HL-60 (cell line): Measurements from ENCODE around the gene AASDHPPT.

Experiments
- CTCF ChIP-seq: IDR thresholded peaks from one replicate; pipeline ENCODE4 v1.5.1; 2011; ENCODE audit warnings: low read length, control low read depth, inconsistent platforms; ENCODE audit not compliant: insufficient read depth
- GABPA ChIP-seq: IDR thresholded peaks from 2 replicates; pipeline ENCODE4 v1.6.1; 2012; ENCODE audit warnings: low read depth
- POLR2AphosphoS5 ChIP-seq: IDR thresholded peaks from 2 replicates; pipeline ENCODE4 v1.6.1; 2012; ENCODE audit warnings: low read depth
- SPI1 ChIP-seq: IDR thresholded peaks from 2 replicates; pipeline ENCODE4 v1.6.1; 2012; ENCODE audit warnings: low read depth, mild to moderate bottlenecking, borderline replicate concordance
- TF ChIP-seq, protein P1 (sequence below): IDR thresholded peaks from 2 replicates; pipeline ENCODE4 v1.6.1; 2012; ENCODE audit warnings: low read depth; ENCODE audit not compliant: insufficient replicate concordance

DNA sequence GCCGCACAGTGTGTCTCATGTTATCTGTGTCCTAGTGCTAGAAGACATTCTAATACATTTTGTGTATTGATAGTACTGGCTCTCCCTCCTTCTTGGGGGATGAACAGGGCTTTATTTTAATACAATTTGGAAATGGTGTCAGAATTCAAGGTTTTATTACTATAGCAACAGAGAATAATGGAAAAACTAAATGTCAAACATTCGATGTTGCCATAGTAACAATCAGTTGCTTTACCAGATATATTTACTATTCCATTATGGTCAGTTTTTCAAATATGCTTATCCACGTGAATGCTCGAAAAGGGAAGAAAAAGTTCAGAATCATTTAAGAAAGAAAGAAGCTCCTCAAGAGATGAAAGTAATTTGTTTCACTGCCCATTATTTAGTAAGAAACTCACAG lies 46.9 kb upstream of the AASDHPPT start:
- TF ChIP-seq CTCF (no peak), GABPA (no peak), POLR2AphosphoS5 (no peak), SPI1 (no peak)
- TF ChIP-seq, protein P1, sequence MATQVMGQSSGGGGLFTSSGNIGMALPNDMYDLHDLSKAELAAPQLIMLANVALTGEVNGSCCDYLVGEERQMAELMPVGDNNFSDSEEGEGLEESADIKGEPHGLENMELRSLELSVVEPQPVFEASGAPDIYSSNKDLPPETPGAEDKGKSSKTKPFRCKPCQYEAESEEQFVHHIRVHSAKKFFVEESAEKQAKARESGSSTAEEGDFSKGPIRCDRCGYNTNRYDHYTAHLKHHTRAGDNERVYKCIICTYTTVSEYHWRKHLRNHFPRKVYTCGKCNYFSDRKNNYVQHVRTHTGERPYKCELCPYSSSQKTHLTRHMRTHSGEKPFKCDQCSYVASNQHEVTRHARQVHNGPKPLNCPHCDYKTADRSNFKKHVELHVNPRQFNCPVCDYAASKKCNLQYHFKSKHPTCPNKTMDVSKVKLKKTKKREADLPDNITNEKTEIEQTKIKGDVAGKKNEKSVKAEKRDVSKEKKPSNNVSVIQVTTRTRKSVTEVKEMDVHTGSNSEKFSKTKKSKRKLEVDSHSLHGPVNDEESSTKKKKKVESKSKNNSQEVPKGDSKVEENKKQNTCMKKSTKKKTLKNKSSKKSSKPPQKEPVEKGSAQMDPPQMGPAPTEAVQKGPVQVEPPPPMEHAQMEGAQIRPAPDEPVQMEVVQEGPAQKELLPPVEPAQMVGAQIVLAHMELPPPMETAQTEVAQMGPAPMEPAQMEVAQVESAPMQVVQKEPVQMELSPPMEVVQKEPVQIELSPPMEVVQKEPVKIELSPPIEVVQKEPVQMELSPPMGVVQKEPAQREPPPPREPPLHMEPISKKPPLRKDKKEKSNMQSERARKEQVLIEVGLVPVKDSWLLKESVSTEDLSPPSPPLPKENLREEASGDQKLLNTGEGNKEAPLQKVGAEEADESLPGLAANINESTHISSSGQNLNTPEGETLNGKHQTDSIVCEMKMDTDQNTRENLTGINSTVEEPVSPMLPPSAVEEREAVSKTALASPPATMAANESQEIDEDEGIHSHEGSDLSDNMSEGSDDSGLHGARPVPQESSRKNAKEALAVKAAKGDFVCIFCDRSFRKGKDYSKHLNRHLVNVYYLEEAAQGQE, result no peak
